Aorta (tissue), 5 donors: Measurements from ENCODE around the gene PTPRU. TPM values are rescaled to one million over a fixed set of nuclear protein-coding genes. Genes with fewer than 3 reads are reported as not detected.

Source experiments
- ATAC-seq: fragments of 200-7000 bp; cut with Tn5 transposase; one replicate; pipeline ENCODE4 v1.9.1; 2022; ENCODE audit warnings: moderate library complexity; ENCODE audit not compliant: low FRiP score
- DNase-seq, 2 donors: peaks; one replicate each; pipeline ENCODE4 v3.0.0-alpha.2; 2020
- H3K27ac ChIP-seq, 2 donors: one replicate each; pipeline ENCODE4 v1.5.1; 2013; ENCODE audit warnings: low read length in 2 of 2, mild to moderate bottlenecking in 2 of 2, moderate library complexity in 2 of 2, control low read depth in 1 of 2, inconsistent platforms in 1 of 2, low read depth in 1 of 2
- H3K27me3 ChIP-seq, 2 donors: one replicate each; pipeline ENCODE4 v1.6.1; 2013; ENCODE audit warnings: control low read depth in 1 of 2, low read length in 1 of 2, mild to moderate bottlenecking in 1 of 2, moderate library complexity in 1 of 2; ENCODE audit not compliant: insufficient read depth in 2 of 2, control insufficient read depth in 1 of 2
- H3K36me3 ChIP-seq, 2 donors: one replicate each; pipeline ENCODE4 v1.6.1; 2013; ENCODE audit warnings: control low read depth in 1 of 2, low read length in 1 of 2, mild to moderate bottlenecking in 1 of 2; ENCODE audit not compliant: insufficient read depth in 2 of 2, control insufficient read depth in 1 of 2
- H3K4me1 ChIP-seq, 2 donors: one replicate each; pipeline ENCODE4 v1.6.1; 2013; ENCODE audit warnings: low read length in 2 of 2, control low read depth in 1 of 2, mild to moderate bottlenecking in 1 of 2, moderate library complexity in 1 of 2; ENCODE audit not compliant: insufficient read depth in 2 of 2, control insufficient read depth in 1 of 2
- H3K4me3 ChIP-seq, 2 donors: one replicate each; pipeline ENCODE4 v1.5.1; 2013; ENCODE audit warnings: low read length in 2 of 2, control low read depth in 1 of 2, mild to moderate bottlenecking in 1 of 2
- H3K9me3 ChIP-seq: one replicate; pipeline ENCODE4 v1.6.1; 2013; ENCODE audit warnings: mild to moderate bottlenecking, low read length; ENCODE audit not compliant: control insufficient read depth
- WGBS, 2 donors: extraction: QIAGEN DNeasy Blood & Tissue Kit; methylation state at CpG; one replicate each; pipeline ENCODE4 v1.1.7; 2013; 5-methylcytosine and 5-hydroxymethylcytosine counted together
- intact Hi-C, 2 donors: fragments of 100-400 bp; cut with DNase I; formaldehyde crosslinking; loops; one replicate each; pipeline versions ENCODE4 v1.14.2 to v1.15.0; 2022
- polyA plus RNA-seq, 2 donors: library from polyadenylated mRNA; stranded (reverse); fragments of 200-250 nt; gene quantifications; one replicate each; pipeline ENCODE4 v1.2.3, GENCODE V29; 2013
- total RNA-seq, 2 donors: library from RNA; stranded (reverse); fragmentation: NEBNext Ultra II Directional; extraction: Animal tissue kit (Norgen Biotek cat#: 25700); gene quantifications; one replicate each; pipeline ENCODE4 v1.2.1, GENCODE V29; 2021
- donor health status: healthy with polysubstance abuse.
- donor health status: Bipolar disorder and iron deficiency.
- donor health status: DM: no; HTN: no; CAD: no.
- donor health status: DM: no; HTN: no; CAD: no.
- donor health status: DM: yes; HTN: yes; CAD: no.

PTPRU gene
- total and polyA plus RNA-seq, 4 donors, result 8.1 to 35.3 (median 13.2) TPM

- H3K27ac ChIP-seq, result no peak overlapping the region
- H3K9me3 ChIP-seq, result no peaks in the 10 kb centered on the region
- no peak for ATAC-seq
- H3K27me3 ChIP-seq, result no peaks in the 10 kb centered on the region
- DNase-seq, result no peak
- intact Hi-C loops, result no loop called here
- H3K36me3 ChIP-seq, result peaks cover 0 to 2% of the 10 kb centered on the region in 2 donors
- H3K4me1 ChIP-seq, result no peaks in the 10 kb centered on the region
- no peak overlapping the region for H3K4me3 ChIP-seq
- WGBS, 2 donors, result 95% methylated on average over 9 of the region's 9 CpGs
Observed at GRCh38 chr1:29327223-29327935, 91.1 kb downstream of the PTPRU start.

GRCh38 chr1:29329022-29329775 lies 92.9 kb downstream of the PTPRU start:
- no peak overlapping the region for H3K27ac ChIP-seq
- DNase-seq (no peak), ATAC-seq (no peak)
- H3K4me3 ChIP-seq, result no peak overlapping the region
- H3K36me3 ChIP-seq, result peaks cover 0 to 2% of the 10 kb centered on the region in 2 donors
- H3K27me3 ChIP-seq, result no peaks in the 10 kb centered on the region
- WGBS, 2 donors, result 88% methylated on average over 9 of the region's 9 CpGs
- H3K9me3 ChIP-seq, result no peaks in the 10 kb centered on the region
- H3K4me1 ChIP-seq, result no peaks in the 10 kb centered on the region
- intact Hi-C loops, result no loop called here

GRCh38 chr1:29330089-29330488 lies 93.8 kb downstream of the PTPRU start:
- H3K27ac ChIP-seq, result no peak overlapping the region
- no peaks in the 10 kb centered on the region for H3K9me3 ChIP-seq
- no peak overlapping the region for H3K4me3 ChIP-seq
- H3K4me1 ChIP-seq, result no peaks in the 10 kb centered on the region
- intact Hi-C loops, result no loop called here
- DNase-seq (no peak), ATAC-seq (no peak)
- 7 to 18% methylated on average over 2 of the region's 2 CpGs for WGBS, 2 donors
- H3K36me3 ChIP-seq, result peaks cover 0 to 2% of the 10 kb centered on the region in 2 donors
- H3K27me3 ChIP-seq, result no peaks in the 10 kb centered on the region

- intact Hi-C loops, result no loop called here
- Histone ChIP-seq H3K27ac (no peak overlapping the region), H3K36me3 (peaks cover 0 to 2% of the 10 kb centered on the region in 2 donors), H3K27me3 (no peaks in the 10 kb centered on the region), H3K4me1 (no peaks in the 10 kb centered on the region), H3K4me3 (no peak overlapping the region), H3K9me3 (no peaks in the 10 kb centered on the region)
- DNase-seq (no peak), ATAC-seq (no peak)
- 83 to 86% methylated on average over 7 of the region's 7 CpGs for WGBS, 2 donors
Observed at GRCh38 chr1:29330856-29331255, 94.5 kb downstream of the PTPRU start.

GRCh38 chr1:29331309-29331708 lies 95.0 kb downstream of the PTPRU start:
- intact Hi-C loops, result no loop called here
- no peak overlapping the region for H3K4me3 ChIP-seq
- DNase-seq, result no peak
- no peak overlapping the region for H3K27ac ChIP-seq
- no peaks in the 10 kb centered on the region for H3K9me3 ChIP-seq
- H3K27me3 ChIP-seq, result no peaks in the 10 kb centered on the region
- no peaks in the 10 kb centered on the region for H3K4me1 ChIP-seq
- no peak for ATAC-seq
- H3K36me3 ChIP-seq, result peaks cover 0 to 2% of the 10 kb centered on the region in 2 donors

- Histone ChIP-seq H3K4me1 (no peaks in the 10 kb centered on the region), H3K27ac (no peak overlapping the region), H3K4me3 (no peak overlapping the region), H3K36me3 (peaks cover 0 to 2% of the 10 kb centered on the region in 2 donors), H3K9me3 (no peaks in the 10 kb centered on the region), H3K27me3 (no peaks in the 10 kb centered on the region)
- intact Hi-C loops, result no loop called here
- WGBS, 2 donors, result 75 to 85% methylated on average over 1 of the region's 1 CpG
- ATAC-seq (no peak), DNase-seq (no peak)
Observed at GRCh38 chr1:29331729-29332128, 95.4 kb downstream of the PTPRU start.

- H3K4me1 ChIP-seq, result no peaks in the 10 kb centered on the region
- H3K9me3 ChIP-seq, result no peaks in the 10 kb centered on the region
- 50 to 58% methylated on average over 6 of the region's 6 CpGs for WGBS, 2 donors
- no peak for DNase-seq
- no peak overlapping the region for H3K27ac ChIP-seq
- intact Hi-C loops, result no loop called here
- H3K27me3 ChIP-seq, result no peaks in the 10 kb centered on the region
- ATAC-seq, result no peak
- no peak overlapping the region for H3K4me3 ChIP-seq
- peaks cover 0 to 2% of the 10 kb centered on the region in 2 donors for H3K36me3 ChIP-seq
Observed at GRCh38 chr1:29332204-29332603, 95.9 kb downstream of the PTPRU start.

GRCh38 chr1:29333008-29333407 lies 96.7 kb downstream of the PTPRU start:
- Histone ChIP-seq H3K9me3 (no peaks in the 10 kb centered on the region), H3K27me3 (no peaks in the 10 kb centered on the region), H3K4me1 (no peaks in the 10 kb centered on the region), H3K27ac (no peak overlapping the region), H3K4me3 (no peak overlapping the region), H3K36me3 (no peaks in the 10 kb centered on the region)
- intact Hi-C loops, result no loop called here
- ATAC-seq (no peak), DNase-seq (no peak)
- WGBS, 2 donors, result 75 to 85% methylated on average over 3 of the region's 3 CpGs

GRCh38 chr1:29335573-29335972 lies 99.3 kb downstream of the PTPRU start:
- intact Hi-C loops, result no loop called here
- Histone ChIP-seq H3K27me3 (no peaks in the 10 kb centered on the region), H3K36me3 (no peaks in the 10 kb centered on the region), H3K9me3 (no peaks in the 10 kb centered on the region), H3K27ac (no peak overlapping the region), H3K4me1 (no peaks in the 10 kb centered on the region), H3K4me3 (no peak overlapping the region)
- no peak for DNase-seq
- ATAC-seq, result no peak
